Upper lobe of left lung (tissue), 4 donors: ENCODE measurements around the gene PHTF1.

Experiments used
- CTCF ChIP-seq, 6 experiments: fragments of 450-650 bp in 4 of 6; fragments of 200-600 bp in 2 of 6; sonication (generic) in 2 of 6; IDR thresholded peaks; one replicate each; pipeline ENCODE4 v1.5.1; 2016 to 2019; ENCODE audit warnings: antibody characterized with exemption in 6 of 6
- POLR2A ChIP-seq, 4 donors: fragments of 450-650 bp; IDR thresholded peaks; one replicate each; pipeline ENCODE4 v1.5.1; 2016 to 2017; ENCODE audit warnings: antibody characterized with exemption in 4 of 4, mild to moderate bottlenecking in 2 of 4
- POLR2AphosphoS5 ChIP-seq, 2 donors: sonication (generic); formaldehyde crosslinking; IDR thresholded peaks; one replicate each; pipeline ENCODE4 v1.5.1; 2017; ENCODE audit warnings: antibody characterized with exemption in 2 of 2

GRCh38 chr1:113800487-113800886 lies 41.2 kb upstream of the PHTF1 start:
- TF ChIP-seq POLR2A (IDR thresholded peaks at IDR 0.05), result no peak
- TF ChIP-seq CTCF (IDR thresholded peaks at IDR 0.05), result no peak
- no peak for TF ChIP-seq POLR2AphosphoS5 (IDR thresholded peaks at IDR 0.05)
